ENCODE measurements around the gene UBN1.

DNA sequence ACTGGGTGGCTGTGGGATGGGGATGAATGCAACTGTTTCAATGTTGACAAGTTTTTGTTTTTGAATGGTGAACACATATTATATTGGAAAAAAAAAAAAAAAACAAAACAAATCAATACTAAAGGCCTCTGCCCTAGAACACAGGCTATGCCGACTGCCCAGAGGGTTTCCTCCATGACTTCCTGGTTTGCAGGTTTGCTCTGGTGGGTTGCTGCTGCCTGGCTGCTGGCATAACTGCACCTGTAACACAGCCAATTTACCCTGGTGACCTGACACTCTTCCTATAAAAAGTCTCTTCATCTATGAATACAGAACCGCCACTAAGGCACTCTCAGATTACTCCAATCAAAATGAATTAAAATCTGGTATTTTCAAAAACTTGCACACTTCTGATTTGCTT, 10.6 kb upstream of the UBN1 start:
- no peak for TF ChIP-seq POLR2AphosphoS5 (IDR thresholded peaks at IDR 0.05; ENCODE audit: borderline replicate concordance, low read depth, low read length)
- no peak for TF ChIP-seq EZH2 (IDR thresholded peaks at IDR 0.05)

Measured in SK-N-MC (cell line).